Activated T-cell treated with anti-CD3 and anti-CD28 coated beads for 48 hours (primary cell): ENCODE results near the gene AFF3.

ENCODE experiments used
- DNase-seq: peaks from one replicate; pipeline ENCODE4 v3.0.0-alpha.2; 2020; ENCODE audit warnings: low read depth

AFF3 gene

DNA sequence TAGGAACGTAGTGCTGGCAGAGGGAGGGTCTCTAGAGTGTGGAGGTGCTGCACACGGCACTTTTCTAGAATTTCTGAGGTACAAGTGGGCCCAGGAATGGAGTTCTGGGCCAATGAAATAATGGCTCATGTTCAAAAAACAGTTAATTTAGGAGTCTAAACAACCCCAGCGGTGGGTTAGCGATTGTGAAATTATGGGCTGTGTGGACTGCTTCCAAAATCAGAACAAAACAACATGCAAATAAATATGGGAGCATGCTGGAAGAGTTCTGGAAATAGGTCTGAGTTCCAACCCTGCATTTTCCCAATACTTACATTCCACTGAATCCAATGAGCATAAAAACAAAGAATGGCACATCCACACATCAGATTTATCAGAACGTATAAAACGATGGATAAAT is 317.6 kb downstream of the AFF3 start:
- DNase-seq: no peak

DNA sequence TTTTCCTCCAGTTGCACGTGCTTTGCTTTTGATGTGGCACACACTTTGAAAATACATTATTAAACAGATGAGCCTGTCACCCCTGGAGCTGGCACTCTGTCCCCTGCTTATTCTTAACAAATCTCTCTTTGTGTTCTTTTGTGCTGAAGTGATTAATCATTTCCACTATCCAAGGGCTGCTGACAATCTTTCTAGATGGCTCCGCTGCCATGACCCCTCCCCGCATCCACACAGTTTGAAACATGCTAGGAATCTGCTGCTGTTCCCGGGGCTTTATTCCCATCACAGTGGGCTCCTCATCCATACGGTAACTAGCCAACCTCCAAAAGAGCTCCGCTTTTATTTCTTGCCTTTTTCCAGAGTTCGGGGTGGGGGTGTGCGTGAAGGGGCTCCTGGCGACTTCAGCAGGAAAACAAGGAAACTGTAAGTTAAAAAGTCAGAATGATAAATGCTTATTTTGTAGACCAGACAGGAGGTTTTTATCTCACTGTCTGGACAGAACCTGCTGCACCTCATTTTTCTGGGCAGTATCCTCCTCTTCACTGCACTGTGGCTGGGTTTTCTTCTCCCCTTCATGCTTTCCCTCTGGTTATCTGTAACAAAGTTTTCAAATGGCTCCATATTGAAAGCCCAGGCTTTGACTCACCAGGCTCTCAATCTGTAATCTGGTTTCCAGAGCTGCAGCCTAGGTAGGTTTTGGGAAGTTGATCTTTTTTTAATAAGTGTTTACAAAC is 319.7 kb downstream of the AFF3 start:
- DNase-seq: no peak

DNA sequence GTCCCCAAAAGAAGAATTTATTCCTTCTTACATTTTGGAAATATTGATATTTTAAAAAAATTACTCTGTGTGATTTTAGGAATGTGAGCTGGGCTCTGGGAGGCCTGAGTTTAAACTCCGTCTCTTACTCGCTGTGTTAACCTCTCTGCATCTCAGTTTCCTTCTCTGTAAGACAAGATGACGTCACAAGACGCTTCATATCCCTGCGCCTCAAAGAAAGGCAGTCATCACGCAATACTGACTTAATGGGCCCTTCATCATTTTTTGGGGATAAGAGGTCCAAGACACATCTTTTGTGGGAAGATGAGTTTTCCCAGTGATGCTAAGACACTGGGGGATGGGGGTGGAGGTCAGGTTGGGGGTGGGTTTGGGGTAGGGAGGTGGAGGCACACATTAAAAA is 320.4 kb downstream of the AFF3 start:
- no peak for DNase-seq

DNA sequence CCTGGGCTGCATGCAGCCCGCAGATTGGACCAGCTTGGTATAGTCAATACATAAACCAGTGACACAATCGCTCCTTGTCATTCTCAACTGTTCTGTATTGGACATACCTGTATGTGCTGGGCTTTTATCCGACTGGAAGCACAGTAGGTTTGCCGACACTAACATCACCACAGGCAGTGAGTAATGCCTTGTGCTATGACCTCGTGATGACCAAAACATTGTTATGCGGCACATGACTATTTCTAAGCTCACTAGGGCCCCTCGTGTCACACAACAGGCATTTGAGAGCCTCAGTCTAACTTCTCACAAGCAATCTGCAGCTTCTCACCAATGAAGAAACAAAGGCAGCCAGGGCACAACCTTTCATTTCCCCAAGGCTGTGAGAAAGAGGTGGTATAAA is 320.8 kb downstream of the AFF3 start:
- no peak for DNase-seq

DNA sequence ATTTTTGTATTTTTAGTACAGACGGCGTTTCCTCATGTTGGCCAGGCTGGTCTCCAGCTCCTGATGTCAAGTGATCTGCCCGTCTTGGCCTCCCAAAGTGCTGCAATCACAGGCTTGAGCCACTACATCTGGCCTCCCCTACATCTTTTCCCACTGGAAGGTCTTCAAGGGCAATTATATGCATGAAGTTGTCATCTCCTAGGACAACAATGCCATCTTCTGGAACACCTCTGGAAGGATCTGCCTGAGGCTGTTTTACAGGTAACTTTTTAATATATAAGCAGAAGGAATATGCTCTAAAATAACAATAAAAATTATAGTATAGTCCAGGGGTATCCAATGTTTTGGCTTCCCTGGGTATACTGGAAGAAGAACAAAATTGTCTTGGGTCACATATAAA is 321.4 kb downstream of the AFF3 start:
- no peak for DNase-seq

DNA sequence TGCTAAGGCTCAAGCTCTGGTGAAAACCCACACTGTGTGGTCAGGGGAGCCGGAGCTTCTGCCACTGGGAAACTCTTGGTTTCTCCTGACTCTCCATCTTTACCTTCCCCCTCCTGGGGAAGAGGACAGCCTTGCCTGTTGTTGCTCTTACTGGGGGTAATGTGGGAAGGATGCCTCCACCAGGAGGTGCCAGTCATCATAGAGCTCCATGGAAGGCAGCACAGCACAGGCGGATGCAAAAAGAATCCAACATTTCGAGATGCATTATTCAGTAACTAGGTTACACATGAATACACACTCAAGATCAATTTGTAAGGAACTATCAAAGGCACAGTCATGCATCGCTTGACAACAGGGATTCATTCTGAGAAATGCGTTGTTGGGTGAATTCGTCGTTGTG is 322.6 kb downstream of the AFF3 start:
- no peak for DNase-seq

DNA sequence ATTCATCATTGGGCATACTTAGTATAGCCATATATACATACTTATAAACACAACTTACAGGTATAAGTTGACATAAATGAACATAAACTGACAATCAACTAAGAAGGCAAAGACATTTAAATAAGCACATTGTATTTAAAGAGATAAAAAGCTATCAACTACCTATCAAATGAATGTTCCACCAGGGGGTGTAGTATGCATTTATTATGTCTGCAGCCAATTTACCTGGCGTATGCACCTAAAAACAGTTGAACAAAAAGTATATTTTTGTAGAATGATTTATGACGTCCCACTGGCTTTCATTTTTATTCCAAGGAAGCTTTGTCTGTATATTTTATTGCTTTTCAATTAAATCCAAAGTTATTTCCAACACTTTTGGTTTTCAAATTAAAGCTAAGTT is 323.5 kb downstream of the AFF3 start:
- no peak for DNase-seq

DNA sequence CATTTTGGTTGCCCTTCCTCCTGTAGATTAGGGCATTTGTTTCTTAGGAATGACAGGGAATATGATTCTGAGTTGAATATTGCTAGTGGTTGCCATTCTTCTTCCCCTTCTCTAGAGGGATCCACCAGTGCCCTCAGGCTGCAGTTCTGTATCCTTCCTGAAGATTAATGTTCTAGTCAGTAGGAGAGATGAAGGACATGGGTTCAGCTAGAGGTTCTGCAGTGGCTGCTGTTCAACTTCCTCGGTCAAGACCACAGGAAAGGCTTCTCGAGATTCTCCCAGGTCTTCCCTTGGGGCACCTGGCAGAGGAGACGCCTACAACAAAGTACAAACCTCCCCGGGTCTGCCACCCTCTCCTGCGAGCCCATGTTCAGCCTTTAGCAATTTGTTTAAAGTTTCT is 325.5 kb downstream of the AFF3 start:
- no peak for DNase-seq

DNA sequence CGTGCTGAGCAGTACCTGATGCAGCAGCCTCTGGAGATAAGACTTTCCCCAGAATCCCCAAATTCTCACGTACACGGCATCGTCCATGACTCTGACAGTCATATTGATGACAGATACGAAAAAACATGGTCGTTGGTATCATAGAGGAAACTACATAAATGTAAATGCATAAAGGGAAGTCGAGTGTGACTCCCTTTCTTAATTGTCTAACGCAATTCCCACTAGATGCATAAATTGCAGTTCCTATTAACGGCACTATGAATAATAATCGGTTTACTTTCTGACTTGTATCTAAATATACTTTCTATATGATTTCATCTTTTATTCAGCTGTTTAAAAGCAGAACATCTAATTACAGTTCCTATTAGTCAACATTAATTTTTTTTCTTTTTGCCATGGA is 330.0 kb downstream of the AFF3 start:
- DNase-seq: no peak

DNA sequence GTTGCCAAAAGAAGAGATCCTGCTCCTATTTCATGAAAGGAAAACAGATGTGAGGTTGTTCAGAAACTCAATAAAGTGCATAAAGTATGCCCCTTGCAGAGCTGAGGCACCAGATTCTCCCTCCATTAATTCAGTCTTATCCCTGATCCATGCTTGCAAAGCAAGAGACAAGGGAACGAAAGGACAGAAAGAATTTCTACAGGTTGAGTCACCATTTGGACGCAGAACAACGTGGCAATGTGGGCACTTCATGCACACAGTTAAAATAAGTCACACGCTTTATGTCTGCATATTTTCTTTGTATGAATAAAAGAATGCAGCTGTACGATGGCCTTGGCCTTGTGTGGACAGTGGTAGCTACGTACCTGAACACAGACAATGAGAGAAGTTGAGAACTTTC is 330.8 kb downstream of the AFF3 start:
- no peak for DNase-seq

DNA sequence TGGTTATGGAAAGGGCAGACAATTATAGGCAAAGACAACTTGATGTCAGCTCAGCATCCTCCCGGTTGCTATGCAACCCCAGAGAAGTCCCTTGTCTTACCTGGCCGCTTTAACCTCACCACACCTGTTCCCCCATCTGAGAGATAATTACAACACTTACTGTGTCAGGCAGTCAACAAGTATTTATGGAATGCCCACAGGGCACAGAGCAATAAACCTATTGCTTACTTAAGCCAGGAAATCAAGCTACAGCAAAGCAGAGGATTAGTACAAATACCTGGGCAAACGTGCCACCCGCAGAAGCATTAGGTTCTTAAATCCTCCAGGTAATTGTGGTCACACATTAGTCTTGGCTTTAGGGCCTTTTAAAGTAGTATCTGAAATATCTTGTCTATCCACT is 332.2 kb downstream of the AFF3 start:
- no peak for DNase-seq

DNA sequence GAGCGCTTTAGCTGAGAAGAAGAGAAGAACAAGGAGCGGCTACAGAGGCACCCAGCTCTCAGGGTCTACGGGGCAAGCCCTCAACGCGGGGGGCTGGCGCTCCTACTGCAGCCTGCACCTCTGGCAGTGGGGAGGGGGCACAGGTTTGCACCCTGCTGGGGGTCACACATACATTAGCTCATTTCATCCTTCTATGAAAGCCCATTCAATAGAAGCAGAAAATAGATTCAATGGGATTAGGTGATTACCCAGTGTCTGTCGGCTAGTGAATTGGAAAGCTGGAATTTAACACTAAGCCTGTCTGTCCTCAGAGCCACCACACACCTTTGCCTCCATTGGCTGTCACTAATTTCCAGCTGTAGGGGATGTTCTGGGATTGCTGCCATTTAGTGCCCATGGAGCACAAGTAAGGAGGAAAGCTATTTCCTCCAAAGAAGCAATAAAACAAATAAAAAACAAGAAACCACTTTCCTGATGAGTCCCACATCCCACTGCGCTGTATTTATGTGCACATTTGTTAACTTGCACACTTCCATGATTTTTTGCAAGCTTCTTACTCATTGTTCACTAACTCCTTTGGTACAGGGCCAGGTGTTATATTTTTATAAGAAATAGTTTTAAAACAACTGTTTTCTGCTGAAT is 333.0 kb downstream of the AFF3 start:
- no peak for DNase-seq

DNA sequence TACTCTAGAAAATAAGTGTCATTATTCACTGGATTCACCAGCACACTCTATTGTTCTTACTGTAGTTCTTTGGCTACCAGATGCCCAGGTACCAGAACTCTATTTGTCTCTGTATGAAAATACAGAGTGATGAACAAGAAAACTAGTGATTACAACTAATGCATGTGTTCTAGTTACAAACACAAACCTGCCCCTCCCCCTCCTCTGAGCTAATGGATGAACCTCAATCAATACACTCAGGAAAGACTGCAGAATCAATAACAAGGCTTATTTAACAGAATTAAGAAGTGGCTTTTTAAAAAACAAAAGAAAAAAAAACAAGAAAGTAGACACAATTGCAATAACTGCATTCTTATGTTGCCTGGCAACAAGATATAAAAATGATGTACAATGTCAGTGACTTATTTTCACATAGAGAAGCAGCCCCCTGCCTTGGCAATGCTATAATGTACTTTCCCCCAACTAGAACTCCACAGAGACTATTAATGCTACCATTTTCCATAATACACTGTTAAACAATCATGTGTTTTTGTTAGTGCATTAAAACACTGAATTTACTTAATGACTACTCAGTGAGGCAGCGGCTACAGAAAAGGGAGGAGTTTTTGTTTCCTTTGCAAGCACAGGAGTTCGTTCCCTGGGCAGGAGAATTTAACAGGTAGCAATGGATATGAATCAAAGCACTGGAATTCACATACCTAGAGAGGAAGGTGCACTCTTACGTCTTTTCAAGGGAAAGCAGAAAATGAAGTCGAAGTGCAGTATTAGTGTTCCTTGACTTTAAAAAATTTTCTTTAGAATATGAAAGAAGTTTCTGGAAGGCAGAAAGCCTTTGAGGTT is 333.8 kb downstream of the AFF3 start:
- DNase-seq: no peak

DNA sequence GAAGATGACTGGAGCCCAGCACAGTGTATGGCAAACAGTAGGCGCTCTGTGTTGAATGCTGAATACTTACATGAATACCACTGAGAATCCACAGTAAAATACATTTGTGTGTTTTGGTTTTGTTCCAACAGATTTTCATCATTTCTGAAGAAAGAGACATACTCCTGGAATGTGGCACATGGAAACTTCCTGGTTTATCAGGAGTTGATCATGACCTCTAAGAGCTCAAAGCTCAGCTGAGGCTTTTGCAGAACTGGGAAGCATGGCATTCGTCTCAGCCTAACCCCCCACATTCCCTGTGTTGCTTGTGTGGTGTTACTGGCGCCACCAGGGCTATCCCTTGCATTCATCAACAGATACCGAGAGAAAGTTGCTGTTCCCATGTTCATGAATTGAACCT is 335.6 kb downstream of the AFF3 start:
- DNase-seq: no peak

DNA sequence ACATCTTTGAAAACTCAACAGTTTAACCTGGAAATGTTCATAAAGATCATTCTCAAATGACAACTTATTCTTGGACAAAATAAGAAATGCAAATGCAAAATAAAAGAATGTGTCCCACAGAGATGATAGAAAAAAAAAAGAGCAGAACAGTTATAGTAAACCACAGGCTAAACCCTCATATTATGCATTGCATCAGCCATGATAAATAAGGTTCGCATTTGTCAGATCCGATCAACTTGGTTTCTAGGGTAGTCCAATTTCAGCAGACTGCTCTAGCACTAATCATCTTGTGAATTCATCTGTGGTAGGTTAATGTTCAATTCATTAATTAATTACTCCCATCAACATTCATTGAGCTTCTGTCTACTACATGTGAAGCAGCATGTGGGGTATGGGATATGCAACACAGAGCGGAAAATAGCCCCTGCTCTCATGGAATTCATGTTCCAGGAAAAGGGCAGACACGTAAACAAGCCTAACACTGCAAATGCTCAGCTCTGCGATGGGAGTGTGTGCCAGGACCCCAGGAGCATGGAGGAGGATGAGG is 336.4 kb downstream of the AFF3 start:
- DNase-seq: no peak

DNA sequence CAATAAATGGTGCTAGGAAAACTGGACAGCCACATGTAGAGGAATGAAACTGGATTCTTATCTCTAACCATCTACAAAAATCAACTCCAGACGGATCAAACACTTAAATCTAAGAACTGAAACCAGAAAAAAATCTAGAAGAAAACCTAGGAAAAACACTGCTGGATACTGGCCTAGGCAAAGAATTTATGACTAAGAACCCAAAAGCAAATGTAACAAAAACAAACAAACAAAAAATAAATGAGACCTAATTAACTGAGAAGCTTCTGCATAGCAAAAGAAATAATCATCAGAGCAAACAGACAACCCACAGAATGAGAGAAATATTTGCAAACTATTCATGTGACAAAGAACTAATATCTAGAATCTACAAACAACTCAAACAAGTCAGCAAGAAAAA is 338.5 kb downstream of the AFF3 start:
- DNase-seq: no peak

DNA sequence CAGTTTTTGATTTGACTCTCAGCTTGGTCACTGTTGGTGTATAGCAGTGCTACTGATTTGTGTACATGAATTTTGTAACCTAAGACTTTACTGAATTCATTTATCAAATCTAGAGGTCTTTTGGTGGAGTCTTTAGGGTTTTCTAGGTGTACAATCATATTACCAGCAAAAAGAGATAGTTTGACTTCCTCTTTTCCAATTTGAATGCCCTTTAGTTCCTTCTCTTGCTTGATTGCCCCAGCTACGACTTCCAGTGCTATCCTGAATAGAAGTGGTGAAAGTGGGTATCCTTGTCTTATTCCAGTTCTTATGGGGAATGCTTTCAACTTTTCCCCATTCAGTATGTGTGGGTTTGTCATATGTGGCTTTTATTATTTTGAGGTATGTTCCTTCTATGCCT is 339.7 kb downstream of the AFF3 start:
- DNase-seq: no peak

DNA sequence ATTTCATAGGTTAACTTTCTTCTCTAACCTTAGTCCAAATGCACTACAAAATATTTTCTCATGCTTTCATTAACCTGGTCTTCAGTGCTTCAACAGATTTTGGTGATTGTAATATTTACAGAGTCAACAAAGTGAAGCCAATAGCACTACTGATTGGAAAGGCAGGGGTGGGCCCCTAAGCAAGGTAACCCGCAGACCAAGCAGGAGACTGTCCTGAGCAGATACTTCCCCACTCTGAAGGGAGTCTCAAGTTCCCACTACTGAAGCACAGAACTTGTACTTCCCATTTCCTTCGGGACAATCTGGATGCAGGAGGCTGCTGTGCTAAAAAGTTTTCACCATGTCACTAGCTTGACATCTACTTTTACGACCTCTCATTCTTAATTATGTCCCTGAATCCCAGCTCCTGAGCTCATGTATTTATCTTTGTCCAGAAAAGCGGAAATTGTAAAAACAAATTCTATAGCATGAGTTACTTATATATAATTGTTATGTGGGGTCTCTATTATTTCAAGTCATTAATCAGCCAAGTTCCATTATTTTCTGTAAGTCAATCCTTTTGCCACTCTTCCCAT is 341.0 kb downstream of the AFF3 start:
- DNase-seq: no peak

DNA sequence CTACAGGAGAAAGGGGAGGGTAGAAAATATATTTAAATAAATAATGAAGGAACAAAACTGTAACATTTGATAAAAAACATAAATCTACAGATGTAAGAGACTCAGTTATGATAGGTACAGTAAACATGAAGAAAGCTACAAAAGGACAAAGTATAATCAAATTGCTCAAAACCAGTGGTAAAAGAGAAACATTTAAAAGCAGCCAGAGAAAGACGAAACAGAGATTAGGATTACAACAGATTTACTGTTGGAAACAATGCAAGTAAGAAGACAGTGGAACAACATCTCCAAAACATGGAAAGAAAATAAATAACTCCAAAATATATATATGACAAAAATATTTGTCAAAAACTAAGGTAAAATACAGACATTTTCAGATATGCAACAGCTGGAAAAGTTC is 344.9 kb downstream of the AFF3 start:
- no peak for DNase-seq

DNA sequence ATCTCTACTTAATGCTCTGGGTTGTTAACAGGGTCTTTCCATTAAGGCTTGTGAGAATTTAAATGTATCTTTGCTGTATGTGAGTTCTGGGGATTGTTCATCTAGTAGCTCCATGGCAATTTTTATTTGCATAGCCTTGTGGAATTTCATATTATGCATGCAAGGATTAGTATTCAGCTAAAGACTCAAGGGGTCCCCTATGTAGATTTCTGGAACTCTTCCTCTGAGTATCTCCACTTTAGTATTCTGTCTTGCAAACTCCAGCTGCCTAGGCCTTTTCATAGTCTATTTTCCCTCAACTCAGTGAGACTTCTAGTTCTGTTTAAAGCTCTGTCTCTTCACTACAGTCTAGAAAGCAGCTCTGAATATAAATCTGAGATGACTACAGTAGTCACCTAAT is 348.0 kb downstream of the AFF3 start:
- DNase-seq: no peak

DNA sequence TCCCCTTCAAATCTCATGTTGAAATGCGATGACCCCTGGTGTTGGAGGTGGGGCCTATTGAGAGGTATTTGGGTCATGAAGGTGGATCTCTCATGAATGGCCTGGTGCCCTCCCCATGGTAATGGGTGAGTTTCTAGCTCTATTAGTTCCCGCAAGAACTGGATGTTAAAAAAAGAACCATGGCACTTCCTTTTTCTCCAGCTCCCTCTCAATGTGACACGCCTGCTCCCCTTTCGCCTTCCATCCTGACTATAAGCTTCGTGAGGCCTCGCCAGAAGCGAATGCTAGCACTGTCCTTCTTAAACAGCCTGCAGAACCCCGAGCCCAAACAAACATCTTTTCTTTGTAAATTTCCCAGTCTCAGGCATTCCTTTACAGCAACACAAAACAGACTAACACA is 349.4 kb downstream of the AFF3 start:
- DNase-seq: no peak

DNA sequence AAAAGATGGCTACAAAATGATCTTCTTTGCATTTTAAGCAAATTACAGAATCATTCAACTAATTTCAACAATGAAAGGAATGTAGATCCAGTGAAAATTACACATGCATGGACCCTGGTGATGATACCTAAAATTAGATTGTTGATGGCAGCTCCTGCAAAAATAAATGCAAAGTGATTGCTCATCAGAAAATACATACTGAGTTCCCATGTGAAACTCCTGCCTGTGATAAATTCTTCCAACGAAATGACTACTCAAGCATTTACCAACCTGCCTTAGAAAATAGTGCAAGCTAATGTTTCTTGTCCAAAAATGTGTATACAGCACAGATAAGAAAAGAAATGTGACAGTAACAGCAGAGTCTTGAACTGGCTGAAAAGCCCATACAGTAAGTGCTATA is 352.5 kb downstream of the AFF3 start:
- DNase-seq: no peak
